AG08396 (cell line): Measurements from ENCODE around the gene IZUMO1.
A peak's percentile ranks its signal among the peaks of the same experiment; 100 is the strongest.
"Not testable (repeated sequence)": the region's sequence is repeated elsewhere in the genome, so short reads cannot be mapped to it uniquely, and the experiment has no call there.

ENCODE experiments used
- DNase-seq: peaks from one replicate; pipeline ENCODE4 v3.0.0; 2012; ENCODE audit warnings: low spot score, mixed read lengths

The IZUMO1 gene

DNA sequence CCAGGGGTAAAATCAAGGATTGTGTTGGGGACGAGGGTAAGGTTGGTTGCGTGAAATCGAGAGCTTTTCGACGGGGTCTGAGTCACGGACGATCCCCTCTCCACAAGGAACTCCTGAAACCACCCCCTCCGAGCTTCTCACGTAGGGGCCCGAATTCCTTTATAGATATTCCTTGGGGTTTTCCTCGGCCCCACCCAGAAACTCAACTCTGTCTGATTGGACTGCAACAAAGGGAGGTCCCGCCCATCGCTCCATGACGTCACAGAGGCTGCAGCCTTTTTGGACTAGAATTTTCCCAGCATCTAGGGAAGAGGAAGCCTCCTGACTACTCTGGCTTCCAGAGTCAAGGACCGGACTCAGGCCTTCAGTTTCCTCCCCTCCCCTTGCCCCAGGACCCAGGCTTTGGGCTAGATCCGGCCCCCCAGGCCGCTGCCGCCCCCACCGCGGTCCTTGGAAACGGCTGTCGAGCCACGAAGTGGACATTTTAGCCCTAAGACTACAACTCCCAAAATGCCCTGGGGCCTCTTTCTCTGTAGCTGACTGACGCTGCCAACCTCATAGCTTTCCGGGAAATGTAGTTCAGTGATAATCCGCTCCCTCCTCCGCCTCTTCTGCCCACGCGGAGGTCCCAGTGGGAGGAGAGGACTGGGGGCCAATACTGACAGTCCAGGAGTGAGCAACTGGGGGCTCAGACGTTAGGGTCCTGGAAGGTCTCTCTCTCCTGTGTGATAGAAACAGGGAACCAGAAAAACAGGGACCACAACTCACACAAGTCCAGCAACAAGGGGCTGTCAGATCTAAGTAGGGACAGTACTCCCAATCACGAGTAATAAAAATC, at the start of gene IZUMO1:
IZUMO1 (minus strand) TSS at position 172 of the 838 bp plus-strand sequence. CDS start 1,050 bp downstream, outside the sequence.
- peak; percentile 89 for DNase-seq

DNA sequence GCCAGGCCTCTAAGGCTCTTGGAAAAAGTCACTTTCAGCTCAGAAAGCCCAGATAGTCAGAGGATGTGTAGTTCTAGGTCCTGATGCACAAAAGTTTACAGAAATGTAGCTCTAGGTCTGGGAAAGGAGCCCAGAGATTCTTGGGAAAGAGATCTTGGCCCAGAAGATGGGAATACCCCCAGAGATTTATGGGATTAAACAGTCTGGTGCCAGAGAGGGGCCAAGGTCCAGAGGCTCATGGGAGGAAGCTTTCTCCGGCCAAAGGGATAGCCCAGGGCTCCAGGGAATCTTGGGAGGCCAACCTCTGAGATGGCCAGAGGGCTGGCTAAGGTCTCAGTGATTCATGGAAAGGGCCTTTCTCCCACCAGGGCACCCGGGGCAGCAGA, 49.0 kb upstream of the IZUMO1 start:
- DNase-seq, result no peak

DNA sequence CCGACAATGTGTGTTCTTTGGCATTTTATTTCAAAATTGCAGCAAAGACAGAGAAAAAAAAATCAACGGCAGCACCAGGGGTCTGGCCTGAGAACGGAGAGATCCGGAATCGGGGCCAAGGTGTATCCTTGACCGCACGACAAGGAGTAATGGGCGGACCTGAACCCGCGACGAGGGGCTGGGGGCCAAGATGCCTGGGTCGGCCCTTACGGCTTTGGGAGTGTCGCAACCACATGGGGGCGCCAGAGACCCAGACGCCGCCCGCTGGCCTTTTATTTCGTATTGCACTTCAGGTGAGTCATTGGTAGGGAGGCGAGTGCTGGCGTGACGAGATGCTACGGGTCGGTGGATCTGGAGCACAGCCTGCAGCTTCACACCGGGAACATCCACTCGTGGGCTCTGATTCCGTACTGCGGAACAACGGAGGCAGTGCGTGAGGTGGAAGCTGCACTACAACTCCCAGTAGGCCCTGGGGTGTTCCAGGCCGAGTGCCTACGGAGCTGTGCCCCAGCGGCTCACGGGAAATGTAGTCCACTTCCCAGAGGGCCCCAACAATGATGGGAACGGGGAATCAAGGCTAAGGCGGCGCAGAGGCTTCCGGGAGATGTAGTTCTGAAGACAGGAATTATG, 48.5 kb upstream of the IZUMO1 start:
- peak; percentile 92 for DNase-seq

DNA sequence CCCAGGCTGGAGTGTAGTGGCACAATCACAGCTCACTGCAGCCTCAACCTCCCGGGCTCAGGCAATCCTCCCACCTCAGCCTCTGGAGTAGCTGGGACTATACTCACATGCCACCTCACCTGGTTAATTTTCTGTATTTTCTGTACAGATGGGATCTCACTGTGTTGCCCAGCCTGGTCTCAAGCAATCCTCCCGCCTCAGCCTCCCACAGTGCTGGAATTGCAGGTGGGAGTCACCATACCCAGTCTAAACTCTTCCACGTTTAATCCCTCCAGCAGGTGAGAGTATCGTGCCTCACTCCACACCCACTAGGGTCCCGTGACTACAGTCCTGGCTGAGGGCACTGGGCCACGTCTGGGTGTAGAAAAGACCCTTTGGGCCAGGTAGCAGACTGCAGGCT, 47.6 kb upstream of the IZUMO1 start:
- no peak for DNase-seq

DNA sequence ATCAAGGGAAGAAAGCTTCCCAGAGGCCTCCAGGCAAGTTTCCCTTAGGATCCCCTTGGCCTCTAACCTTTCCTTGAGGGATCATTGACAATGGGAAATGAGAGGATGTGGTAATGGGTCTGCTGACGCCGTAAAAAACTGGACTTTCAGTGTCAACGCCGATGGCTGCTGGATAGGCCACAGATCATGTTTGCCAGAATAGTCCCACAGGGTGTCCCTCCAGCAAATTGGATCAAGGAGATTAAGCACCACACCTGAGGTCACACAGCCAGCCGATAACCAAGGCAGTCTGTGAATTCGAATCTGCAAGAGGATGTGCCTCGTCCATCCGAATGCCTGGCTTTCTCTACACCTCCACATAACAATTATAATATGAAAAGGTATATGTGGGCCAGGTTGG, 46.6 kb upstream of the IZUMO1 start:
- no peak for DNase-seq

DNA sequence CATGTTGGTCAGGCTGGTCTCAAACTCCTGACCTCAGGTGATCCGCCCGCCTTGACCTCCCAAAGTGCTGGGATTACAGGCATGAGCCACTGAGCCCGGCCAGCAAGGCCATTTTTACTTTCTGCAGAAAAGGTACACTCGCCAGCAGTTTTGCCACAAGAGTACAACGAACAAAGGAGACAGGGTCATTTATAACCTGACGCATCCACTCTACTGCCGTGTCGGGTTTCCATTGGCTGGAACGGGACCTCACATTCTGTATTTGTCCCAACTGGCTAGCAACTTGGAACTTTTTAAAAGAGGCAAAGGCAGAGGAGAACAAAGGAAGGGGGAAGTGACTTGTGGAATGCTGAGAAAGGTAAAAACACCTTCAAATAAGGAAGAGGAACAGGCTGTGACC, 40.6 kb upstream of the IZUMO1 start:
- not testable (repeated sequence) for DNase-seq

DNA sequence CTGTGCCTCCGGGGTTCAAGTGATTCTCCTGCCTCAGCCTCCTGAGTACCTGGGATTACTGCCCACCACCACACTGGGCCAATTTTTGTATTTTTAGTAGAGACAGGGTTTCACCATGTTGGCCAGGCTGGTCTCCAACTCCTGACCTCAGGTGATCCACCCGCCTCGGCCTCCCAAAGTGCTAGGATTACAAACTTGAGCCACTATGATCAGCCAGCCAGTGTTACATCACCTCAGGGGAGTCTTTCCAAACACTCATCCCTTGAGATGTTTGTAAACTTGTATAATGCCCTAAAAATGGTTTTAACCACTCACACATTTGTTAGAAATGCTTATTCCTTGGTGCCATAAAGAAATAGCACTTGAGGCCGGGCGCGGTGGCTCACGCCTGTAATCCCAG, 39.7 kb upstream of the IZUMO1 start:
- not testable (repeated sequence) for DNase-seq

DNA sequence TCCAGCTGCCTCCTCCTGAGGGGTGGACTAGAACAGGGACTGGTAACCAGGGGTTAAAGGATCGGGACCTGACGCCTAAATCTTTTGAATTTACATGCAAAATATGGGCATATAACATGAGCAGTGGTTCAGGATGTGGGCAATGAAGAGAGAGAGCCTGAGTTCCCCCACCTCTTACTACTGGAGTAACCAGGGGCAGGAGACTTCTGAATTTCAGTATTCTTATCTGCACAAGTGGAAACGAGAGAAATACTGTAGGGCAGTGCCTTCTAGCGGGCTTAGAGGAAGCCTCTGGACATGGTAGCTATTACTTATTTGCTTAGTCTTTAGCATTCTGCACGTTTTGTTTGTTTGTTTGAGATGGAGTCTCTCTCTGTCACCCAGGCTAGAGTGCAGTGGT, 37.8 kb upstream of the IZUMO1 start:
- DNase-seq, result no peak

DNA sequence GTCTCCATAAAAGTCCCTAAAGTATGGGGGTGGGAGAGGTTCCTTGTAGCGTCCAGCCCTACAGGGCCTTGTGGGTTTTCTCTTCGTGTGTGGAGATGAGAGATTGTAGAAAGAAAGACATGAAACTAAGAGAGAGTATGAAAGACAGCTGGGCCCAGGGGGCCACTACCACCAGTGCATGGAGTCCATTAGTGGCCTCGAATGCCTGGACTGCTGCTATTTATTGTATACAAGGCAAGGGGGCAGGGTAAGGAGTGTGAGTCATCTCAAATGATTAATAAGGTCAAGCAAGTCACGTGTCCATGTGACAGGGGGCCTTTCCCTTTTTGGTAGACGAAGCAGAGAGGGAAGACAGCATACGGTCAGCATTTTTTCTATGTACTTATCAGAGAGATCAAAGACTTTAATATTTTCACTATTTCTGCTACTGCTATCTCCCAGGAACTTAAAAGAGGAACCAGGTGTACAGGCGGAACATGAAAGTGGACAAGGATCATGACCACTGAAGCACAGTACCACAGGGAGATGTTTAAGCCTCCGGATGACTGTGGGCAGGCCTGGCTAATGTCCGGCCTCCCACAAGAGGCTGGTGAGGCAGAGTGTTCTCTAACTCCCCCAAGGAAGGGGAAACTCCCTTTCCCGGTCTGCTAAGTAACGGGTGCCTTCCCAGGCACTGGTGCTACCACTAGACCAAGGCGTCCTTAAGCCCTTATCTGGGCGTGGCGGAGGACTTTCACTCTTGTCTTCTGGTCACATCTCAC, 34.1 kb upstream of the IZUMO1 start:
- no peak for DNase-seq

DNA sequence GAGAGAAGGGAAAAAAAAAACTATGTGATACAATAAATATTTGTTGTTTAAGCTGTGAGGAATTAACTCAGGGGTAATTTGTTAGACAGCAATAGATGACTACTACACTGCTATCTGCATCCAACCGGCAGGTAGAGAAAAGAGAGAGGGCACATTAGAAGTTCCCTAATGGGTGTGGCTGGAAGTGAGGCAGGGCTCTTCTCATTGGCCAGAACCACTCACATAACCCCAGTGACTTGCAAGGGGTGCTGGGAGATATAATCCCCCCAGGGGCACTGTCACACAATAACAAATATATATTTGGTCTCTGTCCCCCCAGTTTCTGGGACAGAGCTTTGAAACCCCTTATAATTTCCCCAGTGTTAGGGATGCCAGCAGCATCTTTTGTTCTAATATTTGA, 32.9 kb upstream of the IZUMO1 start:
- DNase-seq, result no peak

DNA sequence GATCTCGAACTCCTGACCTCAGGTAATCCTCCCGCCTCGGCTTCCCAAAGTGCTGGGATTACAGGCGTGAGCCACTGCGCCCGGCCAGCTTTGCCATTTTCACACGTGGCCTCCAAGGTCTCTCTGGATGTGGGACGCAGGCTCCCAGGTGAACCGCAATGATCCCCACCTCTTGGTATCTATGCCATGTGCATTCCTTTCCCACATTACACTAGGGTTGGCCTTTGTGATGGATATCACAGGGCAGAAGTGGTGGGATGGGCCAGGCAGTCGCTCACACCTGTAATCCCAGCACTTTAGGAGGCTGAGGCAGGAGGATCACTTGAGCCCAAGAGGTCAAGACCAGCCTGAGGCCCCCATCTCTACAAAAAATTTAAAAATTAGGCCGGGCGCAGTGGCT, 31.0 kb upstream of the IZUMO1 start:
- DNase-seq, result no peak

DNA sequence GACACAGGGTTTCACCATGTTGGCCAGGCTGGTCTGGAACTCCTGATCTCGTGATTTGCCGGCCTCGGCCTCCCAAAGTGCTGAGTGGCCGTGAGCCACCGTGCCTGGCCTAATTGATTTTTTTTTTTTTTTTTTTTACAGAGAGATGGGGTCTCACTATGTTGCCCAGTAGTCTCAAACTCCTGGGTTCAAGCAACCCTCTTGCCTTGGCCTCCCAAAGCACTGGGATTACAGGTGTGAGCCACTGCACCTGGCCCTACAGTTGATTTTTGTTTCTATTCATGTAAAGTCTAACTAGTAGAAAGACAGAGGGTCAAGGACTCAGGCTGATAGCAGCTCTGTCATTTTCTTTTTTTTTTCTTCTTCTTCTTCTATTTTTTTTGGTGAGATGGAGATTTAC, 30.4 kb upstream of the IZUMO1 start:
- DNase-seq, result no peak

DNA sequence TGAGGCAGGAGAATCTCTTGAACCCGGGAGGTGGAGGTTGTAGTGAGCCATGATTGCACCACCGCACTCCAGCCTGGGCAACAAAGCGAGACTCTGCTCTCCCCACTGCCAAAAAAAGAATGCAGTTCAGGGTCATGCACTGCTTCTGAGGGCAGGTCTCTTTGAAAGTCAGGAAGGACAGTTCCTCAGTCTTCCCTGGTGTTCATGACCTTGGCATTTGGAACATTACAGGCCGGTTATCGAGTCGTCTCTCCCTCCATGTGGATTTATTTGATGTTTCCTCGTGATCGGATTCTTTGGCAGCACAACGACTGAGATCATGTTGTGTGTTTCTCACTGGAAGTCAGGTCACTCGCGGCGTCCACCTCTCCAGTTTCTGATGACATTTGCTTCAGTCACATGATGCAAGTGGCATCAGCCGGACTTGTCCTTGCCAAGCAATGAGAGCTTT, 25.8 kb upstream of the IZUMO1 start:
- DNase-seq, result no peak

DNA sequence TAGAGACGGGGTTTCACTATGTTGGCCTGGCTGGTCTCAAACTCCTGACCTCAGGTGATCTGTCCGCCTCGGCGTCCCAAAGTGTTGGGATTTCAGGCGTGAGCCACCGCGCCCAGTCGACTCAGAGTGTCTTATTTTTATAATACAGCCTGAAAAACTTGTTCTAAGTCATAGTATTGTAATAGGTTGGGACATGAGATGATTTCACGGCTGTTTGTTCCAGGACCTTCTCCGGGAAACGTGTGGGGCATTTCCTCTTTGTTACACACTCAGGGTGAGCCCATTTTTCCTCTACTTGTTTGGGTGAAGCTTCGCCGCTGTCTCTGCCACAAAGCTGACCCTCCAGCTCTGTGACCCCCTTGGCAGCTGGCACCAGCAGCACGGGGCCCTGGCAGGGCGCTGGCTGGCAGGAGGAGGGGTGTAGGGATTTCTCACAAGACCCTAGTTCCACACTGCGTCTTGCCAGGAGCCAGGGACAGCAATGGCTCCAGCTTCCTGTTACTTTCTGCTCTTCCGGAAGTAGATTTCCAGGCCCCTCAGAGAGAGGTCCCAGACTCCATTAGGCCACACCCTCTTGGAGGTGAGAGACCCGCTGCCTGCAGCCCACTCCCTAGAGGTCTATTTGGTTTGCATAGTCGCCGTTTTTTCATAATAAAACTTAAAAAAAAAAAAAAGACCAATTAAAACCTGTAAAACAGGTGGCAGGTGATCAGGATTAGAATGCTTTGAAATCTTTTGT, 24.2 kb upstream of the IZUMO1 start:
- no peak for DNase-seq

DNA sequence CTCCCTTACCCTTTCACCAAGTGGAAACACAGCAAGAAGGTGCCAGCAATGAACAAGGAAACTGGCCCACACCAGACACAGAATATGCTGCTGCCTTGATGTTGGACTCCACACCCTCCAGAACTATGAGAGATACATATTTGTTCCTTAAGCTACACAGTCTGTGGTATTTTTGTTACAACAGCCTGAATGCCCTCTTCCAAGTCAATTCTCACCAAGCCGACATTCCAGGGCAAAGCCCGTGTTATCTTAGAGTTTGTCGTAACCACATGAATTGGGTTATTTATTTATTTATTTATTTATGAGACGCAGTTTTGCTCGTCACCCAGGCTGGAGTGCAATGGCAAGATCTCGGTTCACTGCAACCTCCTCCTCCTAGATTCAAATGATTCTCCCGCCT, 23.6 kb upstream of the IZUMO1 start:
- DNase-seq, result no peak

DNA sequence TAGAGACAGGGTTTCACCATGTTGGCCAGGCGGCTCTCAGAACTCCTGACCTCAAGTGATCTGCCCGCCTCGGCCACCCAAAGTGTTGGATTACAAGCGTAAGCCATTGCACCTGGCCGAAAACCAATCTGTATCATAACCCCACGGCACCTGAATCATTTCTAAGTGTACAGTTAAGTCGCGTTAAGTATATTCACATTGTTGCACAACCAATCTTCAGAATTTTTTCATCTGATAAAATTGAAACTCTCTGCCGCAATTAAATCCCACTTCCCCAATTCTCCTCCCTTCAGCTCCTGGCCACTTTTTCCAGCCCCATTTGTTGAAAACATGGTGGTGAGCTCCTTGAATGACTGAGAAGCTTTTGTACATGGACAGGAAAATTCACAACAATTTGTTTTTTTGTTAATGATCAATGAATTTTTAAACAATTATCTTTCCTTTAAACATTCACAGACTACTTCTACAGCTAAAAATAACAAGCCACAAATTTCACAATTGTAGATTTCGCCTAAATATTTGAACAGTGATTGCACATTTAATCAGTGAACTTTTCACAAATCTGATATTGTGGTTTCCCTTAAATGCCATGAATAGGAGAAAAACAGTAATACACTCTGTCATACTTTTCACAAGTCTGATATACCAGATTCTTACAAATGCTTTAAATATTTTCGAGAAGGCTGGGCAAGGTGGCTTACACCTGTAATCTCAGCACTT, 22.4 kb upstream of the IZUMO1 start:
- no peak for DNase-seq

DNA sequence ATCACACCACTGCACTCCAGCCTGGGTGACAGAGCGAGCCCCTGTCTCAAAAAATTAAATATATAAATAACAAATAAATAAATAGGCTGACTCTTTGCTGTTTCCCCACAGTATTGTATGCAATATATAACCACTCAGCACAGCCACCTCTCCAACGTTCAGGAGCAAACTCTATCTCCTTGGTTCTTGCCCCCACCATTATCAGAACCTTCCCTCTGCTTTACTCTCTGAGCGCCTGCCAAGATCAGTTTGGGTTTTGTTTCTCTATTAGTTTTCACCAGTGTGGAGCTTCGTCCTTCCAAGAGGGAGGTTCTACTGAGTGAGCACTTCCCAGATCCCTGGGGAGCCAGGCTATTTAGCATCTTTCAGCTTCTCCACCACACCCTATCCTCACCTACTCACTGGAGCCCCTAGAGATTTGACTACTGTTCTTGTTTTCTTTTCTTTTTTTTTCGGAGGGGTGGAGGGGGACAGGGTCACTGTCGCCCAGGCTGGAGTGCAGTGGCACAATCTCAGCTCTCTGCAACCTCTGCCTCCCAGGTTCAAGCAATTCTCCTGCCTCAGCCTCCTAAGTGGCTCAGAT, 21.6 kb upstream of the IZUMO1 start:
- DNase-seq, result not testable (repeated sequence)

DNA sequence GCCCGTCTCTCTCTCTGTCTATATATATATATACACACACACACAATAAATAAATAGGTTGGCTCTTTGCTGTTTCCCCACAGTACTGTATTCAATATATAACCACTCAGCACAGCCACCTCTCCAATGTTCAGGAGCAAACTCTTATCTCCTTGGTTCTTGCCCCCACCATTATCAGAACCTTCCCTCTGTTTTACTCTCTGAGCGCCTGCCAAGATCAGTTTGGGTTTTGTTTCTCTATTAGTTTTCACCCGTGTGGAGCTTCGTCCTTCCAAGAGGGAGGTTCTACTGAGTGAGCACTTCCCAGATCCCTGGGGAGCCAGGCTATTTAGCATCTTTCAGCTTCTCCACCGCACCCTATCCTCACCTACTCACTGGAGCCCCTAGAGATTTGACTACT, 19.1 kb upstream of the IZUMO1 start:
- not testable (repeated sequence) for DNase-seq

DNA sequence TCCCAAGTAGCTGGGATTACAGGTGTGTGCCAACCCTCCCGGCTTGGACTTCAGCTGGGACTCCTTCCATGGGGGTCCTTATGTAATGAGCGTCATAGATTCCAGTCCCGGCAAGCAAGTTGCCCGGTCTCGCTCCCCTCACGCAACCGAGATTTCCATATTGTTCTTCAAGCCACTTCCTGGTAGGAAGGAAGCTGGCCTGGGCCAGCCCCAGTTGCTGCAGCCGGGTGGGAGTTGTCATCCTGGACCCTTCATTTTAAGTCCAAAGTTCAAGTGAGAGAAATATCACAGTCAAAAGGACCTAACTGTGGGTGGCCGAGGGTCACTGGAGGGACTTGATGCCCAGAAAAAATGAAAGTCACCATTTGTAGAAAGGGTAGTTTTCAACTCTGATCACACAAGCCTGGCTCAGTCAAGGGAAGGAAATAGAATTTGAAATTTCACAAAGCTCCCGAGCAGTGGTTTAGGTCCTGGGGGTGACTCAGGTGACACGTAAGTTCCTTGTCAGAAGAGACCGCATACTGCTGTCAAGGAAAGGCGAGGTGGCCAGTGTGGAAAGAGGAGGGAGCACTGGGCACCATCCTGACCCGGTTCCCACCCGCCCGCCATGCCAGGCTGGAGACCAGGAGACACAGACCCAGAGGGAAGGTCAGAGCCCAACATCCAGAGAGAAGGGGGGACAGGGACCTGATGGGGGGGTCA, 13.9 kb upstream of the IZUMO1 start:
- no peak for DNase-seq

DNA sequence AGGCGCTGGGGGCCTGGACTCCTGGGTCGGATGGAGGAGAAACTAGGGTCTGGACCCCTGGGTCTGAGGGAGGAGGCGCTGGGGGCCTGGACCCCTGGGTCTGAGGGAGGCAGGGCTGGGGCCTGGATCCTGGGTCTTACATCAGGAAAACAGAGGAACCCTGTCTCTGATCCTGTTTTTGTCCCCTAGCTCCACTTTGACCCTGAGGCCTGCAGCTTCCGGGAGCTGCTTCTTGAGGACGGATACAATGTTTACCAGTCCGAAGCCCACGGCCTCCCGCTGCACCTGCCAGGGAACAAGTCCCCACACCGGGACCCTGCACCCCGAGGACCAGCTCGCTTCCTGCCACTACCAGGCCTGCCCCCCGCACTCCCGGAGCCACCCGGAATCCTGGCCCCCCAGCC, 11.0 kb upstream of the IZUMO1 start:
- DNase-seq, result no peak
